Psoas muscle (tissue), 8 donors: Measurements from ENCODE around the gene GAA. TPM values are rescaled to one million over a fixed set of nuclear protein-coding genes. Genes with fewer than 3 reads are reported as not detected.
"Not testable (repeated sequence)": the region's sequence is repeated elsewhere in the genome, so short reads cannot be mapped to it uniquely, and the experiment has no call there.

Experiments used
- ATAC-seq, 4 donors: fragments of 200-7000 bp; cut with Tn5 transposase; one replicate each; pipeline ENCODE4 v1.9.1; 2020; ENCODE audit warnings: moderate library complexity in 3 of 4, mild to moderate bottlenecking in 2 of 4
- DNase-seq, 2 donors: peaks; one replicate each; pipeline ENCODE4 v3.0.0-alpha.2; 2020
- H3K27ac ChIP-seq: fragments of 200-600 bp; one replicate; pipeline ENCODE4 v1.8.0; 2022
- H3K27me3 ChIP-seq, 3 donors: fragments of 200-600 bp in 1 of 3; one replicate each; pipeline versions ENCODE4 v1.6.1 to v1.8.0; 2013 to 2022; ENCODE audit warnings: low read length in 2 of 3, mild to moderate bottlenecking in 2 of 3, moderate library complexity in 1 of 3; ENCODE audit not compliant: insufficient read depth in 3 of 3
- H3K36me3 ChIP-seq, 2 donors: fragments of 200-600 bp in 1 of 2; one replicate each; pipeline versions ENCODE4 v1.6.1 to v1.8.0; 2013 to 2022; ENCODE audit warnings: low read depth in 1 of 2, mild to moderate bottlenecking in 1 of 2, moderate library complexity in 1 of 2; ENCODE audit not compliant: insufficient read depth in 1 of 2
- H3K4me1 ChIP-seq: fragments of 200-600 bp; one replicate; pipeline ENCODE4 v1.8.0; 2022
- H3K4me3 ChIP-seq: fragments of 200-600 bp; one replicate; pipeline ENCODE4 v1.8.0; 2022; ENCODE audit warnings: mild to moderate bottlenecking
- H3K9me3 ChIP-seq: fragments of 200-600 bp; one replicate; pipeline ENCODE4 v1.8.0; 2022
- WGBS, 3 donors: extraction: QIAGEN DNeasy Blood & Tissue Kit; methylation state at CpG; one replicate each; pipeline versions ENCODE4 v1.1.6 to v1.1.7; 2013; 5-methylcytosine and 5-hydroxymethylcytosine counted together
- intact Hi-C, 2 donors: fragments of 100-400 bp; cut with DNase I; formaldehyde crosslinking; loops; one replicate each; pipeline versions ENCODE4 v1.11.0 to v1.14.2; 2022
- polyA plus RNA-seq, 3 donors: library from polyadenylated mRNA; stranded (reverse); fragments of 200-250 nt; gene quantifications; one replicate each; pipeline ENCODE4 v1.2.3, GENCODE V29; 2013
- total RNA-seq, 4 donors: library from RNA; stranded (reverse); fragmentation: NEBNext Ultra II Directional in 2 of 4; extraction: Animal tissue kit (Norgen Biotek cat#: 25700) in 2 of 4; gene quantifications; one replicate each; pipeline versions ENCODE4 v1.2.1 to v1.2.4, GENCODE V29; 2021 to 2023
- TF ChIP-seq, protein P1 (sequence below): fragments of 200-600 bp; IDR thresholded peaks from one replicate; pipeline ENCODE4 v1.8.0; 2022; ENCODE audit warnings: antibody characterized with exemption
- donor health status: healthy with polysubstance abuse.
- donor health status: DM: no; HTN: no; CAD: no; lungs with moderate emphysema.
- donor health status: Bipolar disorder and iron deficiency.
- donor health status: healthy.
- donor health status: DM: yes; HTN: yes; CAD: no.
- donor health status: DM: no; HTN: no; CAD: no.
- donor health status: DM: no; HTN: no; CAD: no.
- donor health status: DM: yes; HTN: yes; CAD: no.

The GAA gene
- total and polyA plus RNA-seq, 7 donors, result 19.6 to 42.4 (median 27.3) TPM

DNA sequence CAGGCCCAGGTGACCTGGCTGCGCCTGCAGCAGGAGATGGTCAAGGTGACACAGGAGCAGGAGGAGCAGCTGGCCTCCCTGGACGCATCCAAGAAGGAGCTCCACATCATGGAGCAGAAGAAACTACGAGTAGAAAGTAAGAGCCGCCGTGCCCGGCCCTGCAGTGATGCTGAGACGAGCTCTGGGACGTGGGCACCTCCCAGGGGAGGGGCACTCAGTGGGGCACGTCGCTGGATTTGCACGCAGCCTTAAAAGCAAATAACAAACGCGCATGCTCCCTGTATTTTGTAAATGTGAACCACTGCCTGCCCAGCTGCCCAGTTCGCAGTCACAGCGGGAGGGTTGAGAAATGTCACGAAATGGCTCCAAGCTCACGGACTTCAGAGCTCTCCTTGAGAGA, 15.3 kb upstream of the GAA start:
- no peaks in the 10 kb centered on the region for H3K4me1 ChIP-seq
- intact Hi-C loops, result no loop called here
- ATAC-seq (no peak), DNase-seq (no peak)
- WGBS, 3 donors, result 85 to 89% (median 86%) methylated on average over 17 of the region's 17 CpGs
- H3K36me3 ChIP-seq, result no peaks in the 10 kb centered on the region
- H3K27ac ChIP-seq, result no peak overlapping the region
- TF ChIP-seq, protein P1, sequence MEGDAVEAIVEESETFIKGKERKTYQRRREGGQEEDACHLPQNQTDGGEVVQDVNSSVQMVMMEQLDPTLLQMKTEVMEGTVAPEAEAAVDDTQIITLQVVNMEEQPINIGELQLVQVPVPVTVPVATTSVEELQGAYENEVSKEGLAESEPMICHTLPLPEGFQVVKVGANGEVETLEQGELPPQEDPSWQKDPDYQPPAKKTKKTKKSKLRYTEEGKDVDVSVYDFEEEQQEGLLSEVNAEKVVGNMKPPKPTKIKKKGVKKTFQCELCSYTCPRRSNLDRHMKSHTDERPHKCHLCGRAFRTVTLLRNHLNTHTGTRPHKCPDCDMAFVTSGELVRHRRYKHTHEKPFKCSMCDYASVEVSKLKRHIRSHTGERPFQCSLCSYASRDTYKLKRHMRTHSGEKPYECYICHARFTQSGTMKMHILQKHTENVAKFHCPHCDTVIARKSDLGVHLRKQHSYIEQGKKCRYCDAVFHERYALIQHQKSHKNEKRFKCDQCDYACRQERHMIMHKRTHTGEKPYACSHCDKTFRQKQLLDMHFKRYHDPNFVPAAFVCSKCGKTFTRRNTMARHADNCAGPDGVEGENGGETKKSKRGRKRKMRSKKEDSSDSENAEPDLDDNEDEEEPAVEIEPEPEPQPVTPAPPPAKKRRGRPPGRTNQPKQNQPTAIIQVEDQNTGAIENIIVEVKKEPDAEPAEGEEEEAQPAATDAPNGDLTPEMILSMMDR, result no peak
- H3K4me3 ChIP-seq, result no peak overlapping the region
- no peaks in the 10 kb centered on the region for H3K27me3 ChIP-seq
- H3K9me3 ChIP-seq, result no peaks in the 10 kb centered on the region

DNA sequence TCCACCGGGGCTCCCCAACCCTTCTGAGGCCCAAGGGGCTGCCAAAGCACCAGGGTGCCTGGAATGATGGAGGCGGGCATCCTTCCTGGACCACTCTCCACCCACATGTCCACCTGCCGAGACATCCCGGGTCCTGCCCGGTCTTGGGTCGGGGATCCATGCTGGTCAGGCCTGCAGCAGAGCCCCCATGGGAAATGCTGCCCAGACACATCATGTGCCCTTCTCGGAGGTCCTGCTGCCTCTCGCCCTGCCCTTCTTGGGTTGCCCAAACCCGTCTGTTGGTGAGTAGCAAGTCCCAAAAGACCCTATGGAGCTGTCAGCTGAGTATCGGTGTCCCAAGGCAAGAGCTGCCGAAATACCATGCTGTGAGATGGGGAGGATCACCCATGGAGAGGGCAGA, 14.8 kb upstream of the GAA start:
- intact Hi-C loops, result no loop called here

DNA sequence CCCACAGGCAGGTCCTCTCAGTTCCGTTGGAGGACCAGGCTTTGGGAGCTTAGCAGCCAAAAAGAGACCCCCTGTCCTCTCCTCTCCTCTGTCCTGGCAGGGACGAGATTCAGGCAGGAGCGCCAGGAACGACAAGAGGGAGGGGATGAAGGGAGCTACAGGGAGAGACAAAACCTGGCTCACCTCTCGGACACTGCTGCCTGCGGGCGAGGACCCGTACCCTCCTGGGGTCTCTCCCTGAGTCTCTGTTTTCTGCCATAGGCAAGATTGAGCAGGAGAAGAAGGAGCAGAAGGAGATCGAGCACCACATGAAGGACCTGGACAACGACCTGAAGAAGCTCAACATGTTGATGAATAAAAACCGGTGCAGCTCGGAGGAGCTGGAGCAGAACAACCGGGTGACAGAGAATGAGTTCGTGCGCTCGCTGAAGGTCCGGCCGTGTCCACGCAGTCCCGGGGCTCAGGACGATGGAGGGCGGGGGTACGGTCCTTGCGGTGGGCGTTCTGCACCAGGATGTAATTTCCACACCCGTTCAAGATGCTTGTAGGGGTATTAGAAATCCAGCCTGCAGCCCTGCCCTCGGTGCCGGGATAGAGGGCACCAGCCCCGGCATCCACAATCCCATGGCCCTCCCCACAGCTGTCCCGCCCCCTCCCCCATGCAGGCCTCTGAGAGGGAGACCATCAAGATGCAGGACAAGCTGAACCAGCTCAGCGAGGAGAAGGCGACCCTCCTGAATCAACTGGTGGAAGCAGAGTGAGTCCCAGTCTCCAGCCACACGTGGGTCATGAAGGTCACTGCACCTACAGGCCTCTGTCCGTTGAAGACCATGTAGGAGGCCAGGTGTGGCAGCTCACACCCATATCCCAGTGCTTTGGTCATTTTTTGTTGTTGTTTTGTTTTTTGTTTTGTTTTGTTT, 13.8 kb upstream of the GAA start:
- intact Hi-C loops, result no loop called here
- Histone ChIP-seq H3K27me3 (no peaks in the 10 kb centered on the region), H3K27ac (no peak overlapping the region), H3K9me3 (no peaks in the 10 kb centered on the region), H3K4me3 (no peak overlapping the region), H3K4me1 (no peaks in the 10 kb centered on the region), H3K36me3 (no peaks in the 10 kb centered on the region)
- 81 to 84% (median 83%) methylated on average over 33 to 34 of the region's 34 CpGs for WGBS, 3 donors
- TF ChIP-seq, protein P1, result no peak
- DNase-seq, result no peak
- ATAC-seq, result no peak

More for the DNA sequence above, 14.8 kb upstream of the GAA start:
- Histone ChIP-seq H3K9me3 (no peaks in the 10 kb centered on the region), H3K27me3 (no peaks in the 10 kb centered on the region), H3K4me1 (no peaks in the 10 kb centered on the region), H3K4me3 (no peak overlapping the region), H3K27ac (no peak overlapping the region), H3K36me3 (no peaks in the 10 kb centered on the region)
- DNase-seq (no peak), ATAC-seq (no peak)
- TF ChIP-seq, protein P1, result no peak
- 85 to 90% (median 88%) methylated on average over 10 to 11 of the region's 11 CpGs for WGBS, 3 donors

DNA sequence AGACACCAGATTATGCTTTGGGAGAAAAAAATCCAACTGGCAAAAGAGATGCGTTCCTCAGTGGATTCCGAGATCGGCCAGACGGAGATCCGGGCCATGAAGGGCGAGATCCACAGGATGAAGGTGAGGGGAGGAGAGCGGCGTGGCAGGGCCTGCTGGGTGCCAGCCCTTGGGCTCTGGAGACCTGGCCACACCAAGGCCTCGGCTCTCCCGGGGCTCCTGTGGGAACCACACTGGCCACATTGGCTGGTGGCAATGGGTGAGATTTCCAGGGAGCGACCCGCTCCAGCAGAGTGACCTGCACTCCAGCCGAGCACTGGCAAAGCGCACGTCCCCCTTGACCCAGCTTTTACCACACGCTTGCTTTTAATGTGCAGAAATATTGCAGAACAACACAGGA, 11.6 kb upstream of the GAA start:
- no peaks in the 10 kb centered on the region for H3K9me3 ChIP-seq
- H3K36me3 ChIP-seq, result no peaks in the 10 kb centered on the region
- DNase-seq (no peak), ATAC-seq (no peak)
- H3K4me1 ChIP-seq, result no peaks in the 10 kb centered on the region
- no peaks in the 10 kb centered on the region for H3K27me3 ChIP-seq
- no peak overlapping the region for H3K4me3 ChIP-seq
- WGBS, 3 donors, result 93 to 94% (median 94%) methylated on average over 16 of the region's 16 CpGs
- TF ChIP-seq, protein P1, result no peak
- H3K27ac ChIP-seq, result no peak overlapping the region
- intact Hi-C loops, result no loop called here

DNA sequence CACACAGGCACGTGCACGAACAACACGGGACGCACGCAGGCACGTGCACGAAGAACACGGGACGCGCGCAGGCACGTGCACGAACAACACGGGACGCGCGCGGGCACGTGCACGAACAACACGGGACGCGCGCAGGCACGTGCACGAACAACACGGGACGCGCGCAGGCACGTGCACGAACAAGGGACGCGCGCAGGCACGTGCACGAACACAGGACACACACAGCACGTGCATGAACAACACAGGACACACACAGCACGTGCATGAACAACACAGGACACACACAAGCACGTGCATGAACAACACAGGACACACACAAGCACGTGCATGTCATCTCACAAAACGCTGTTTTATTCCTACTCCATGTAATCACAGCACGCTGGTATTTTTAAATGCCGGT, 11.2 kb upstream of the GAA start:
- H3K27me3 ChIP-seq, ATAC-seq, DNase-seq, intact Hi-C loops, H3K9me3 ChIP-seq, H3K4me3 ChIP-seq, H3K36me3 ChIP-seq, H3K4me1 ChIP-seq, H3K27ac ChIP-seq: not testable (repeated sequence)
- WGBS, 3 donors, result 93 to 95% (median 94%) methylated on average over 38 to 44 of the region's 44 CpGs
